MV-4-11 (cell line): ENCODE results near the gene ST8SIA1.
"Not testable (repeated sequence)": the region's sequence is repeated elsewhere in the genome, so short reads cannot be mapped to it uniquely, and the experiment has no call there.

ENCODE experiments used
- DNase-seq: peaks from one replicate; lab custom pipeline; 2025; lab: John Stamatoyannopoulos, UW

ST8SIA1 gene, protein sequence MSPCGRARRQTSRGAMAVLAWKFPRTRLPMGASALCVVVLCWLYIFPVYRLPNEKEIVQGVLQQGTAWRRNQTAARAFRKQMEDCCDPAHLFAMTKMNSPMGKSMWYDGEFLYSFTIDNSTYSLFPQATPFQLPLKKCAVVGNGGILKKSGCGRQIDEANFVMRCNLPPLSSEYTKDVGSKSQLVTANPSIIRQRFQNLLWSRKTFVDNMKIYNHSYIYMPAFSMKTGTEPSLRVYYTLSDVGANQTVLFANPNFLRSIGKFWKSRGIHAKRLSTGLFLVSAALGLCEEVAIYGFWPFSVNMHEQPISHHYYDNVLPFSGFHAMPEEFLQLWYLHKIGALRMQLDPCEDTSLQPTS

DNA sequence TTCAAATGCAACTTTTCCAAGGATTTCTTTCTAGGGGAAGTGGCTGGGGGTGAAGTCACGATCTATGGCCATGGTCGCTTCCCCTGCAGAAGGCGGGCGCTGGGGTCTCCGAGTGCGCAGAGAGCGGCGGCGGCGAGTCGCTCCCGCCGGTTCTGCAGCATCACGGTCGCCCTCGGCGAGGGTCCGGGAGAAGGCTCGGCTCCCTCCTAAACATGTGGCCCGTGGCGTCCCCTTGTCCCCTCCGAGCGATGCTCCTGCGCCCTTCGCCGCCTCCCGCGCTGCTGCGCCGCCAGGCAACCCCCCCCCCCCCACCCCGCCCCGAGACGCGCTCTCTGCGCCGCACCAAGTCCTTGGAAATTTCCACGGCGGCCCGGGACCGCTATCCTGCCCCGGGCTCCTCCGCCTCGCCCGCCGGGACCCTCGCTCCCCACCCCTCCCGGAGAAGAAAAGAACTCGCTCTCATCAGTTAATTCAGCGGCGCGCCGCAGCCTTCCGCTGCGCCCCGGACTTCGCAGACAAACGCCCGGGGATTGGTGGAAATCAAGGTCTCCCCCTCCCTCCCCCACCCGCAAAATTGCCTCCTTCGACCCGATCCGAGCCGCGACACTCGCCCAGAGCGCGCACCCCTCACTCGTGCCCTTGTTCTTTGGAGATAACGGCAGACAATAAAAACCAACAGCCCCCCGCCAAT lies at the start of gene ST8SIA1:
ST8SIA1 (minus strand) TSS at position 298 of the 691 bp plus-strand sequence. CDS start 475 bp downstream, outside the sequence.
- DNase-seq: no peak

DNA sequence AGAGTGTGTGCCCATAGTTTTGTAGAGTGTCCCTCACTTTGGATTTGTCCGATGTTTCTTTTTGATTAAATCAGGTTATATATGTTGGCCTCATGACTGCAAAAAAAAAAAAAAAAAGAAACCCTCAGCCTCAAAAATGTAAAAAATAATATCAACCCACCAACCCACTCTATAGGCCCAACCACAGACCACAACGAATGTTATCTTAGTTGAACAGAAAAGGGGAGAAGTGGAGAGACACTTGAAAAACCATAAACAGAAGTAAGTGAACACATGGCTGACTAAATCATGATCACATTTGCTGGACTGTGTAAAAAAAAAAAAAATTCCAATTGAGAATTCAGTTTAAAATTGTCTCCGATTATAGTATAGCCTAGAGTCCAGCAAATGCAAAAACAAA lies 45.5 kb upstream of the ST8SIA1 start:
- peak; percentile 28 for DNase-seq

DNA sequence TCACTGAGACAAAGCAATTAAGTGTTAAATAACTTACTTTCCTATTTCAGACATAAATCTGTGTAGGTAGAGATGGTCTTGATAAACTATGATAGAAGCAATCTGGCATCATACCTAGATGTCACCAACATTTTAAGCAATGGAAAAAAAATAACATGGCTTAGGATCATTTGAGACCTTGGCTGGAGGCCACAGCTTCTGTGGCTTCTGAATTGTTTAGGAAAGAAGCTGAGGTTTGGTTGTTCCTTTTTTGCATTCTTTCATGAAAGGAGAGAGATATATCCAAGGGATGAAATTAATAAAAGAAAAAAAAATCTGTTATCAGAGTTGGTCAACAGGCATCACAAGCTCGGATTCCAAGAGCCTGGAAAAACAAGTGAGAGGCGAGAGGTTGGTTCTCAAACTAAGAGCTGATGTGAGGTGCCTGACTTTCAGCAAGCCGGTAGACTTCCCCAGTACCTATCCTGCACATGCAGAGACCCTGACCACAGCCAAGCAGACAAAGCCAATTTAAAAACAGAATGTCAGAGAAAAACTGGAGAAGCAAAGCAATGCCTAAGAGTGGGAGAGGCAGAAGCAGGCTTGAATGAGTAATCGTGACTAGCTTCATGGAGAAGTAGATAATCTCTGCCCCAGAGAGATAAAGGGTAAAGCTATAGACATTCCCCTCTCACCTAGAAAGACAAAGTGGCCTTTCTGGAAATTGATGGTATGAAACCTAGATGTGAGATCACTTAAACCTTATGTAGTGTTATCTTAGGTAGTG lies 43.4 kb upstream of the ST8SIA1 start:
- peak; percentile 38 for DNase-seq

DNA sequence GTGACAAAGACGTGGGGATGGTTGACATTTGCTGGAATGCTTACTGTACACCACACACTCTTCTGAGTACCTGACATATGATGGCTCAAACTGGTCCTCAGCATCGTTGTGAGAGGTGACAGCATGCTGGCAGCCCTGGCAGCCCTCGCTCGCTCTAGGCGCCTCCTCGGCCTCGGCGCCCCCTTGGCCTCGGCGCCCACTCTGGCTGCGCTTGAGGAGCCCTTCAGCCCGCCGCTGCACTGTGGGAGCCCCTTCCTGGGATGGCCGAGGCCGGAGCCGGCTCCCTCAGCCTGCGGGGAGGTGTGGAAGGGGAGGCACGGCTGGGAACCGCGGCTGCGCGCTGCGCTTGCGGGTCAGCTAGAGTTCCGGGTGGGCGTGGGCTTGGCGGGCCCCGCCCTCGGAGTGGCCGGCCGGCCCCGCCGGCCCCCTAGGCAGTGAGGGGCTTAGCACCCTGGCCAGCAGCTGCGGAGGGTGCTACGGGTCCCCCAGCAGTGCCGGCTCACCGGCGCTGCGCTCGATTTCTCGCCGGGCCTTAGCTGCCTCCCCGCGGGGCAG lies 42.2 kb upstream of the ST8SIA1 start:
- DNase-seq: not testable (repeated sequence)

DNA sequence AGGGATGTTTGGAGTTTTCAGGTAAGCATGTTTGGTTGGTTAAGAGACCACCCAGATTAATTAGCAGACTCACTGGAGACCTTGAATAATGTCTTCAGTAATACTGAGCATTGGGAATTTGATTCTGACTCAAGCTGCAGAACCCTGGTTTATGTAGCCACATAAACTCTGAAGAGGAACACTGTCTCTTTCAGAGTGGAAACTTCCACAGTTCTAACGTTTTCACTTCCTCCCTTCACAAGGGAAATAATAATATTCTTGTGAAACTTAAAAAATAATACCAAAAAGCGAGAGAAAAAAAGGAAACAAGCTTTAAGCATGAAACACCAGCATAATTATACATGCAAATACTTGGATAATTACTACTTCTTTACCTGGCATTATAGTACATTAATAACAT lies 40.0 kb upstream of the ST8SIA1 start:
- peak; percentile 92 for DNase-seq

DNA sequence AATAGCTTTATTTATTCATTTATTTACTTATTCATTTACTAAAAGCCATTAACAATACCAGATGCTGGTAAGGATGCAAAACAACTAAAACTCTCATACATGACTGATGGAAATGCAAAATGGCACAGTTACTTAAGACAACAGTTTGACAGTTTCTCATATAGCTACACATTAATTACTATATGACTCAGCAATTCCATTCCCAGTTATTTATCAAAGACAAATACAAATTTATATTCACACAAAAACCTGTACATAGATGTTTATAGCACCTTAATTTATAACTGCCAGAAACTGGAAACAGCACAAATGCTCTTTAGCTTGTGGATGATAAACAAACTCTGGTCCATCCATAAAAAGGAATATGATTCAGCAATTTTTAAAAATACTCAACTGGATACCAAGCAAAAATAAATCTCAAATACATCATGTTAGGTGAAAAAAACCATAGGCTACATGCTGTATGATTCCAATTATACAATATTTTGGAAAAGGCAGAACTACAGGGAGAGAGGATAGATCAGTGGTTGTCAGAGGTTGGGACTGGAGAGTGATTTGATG lies 37.9 kb upstream of the ST8SIA1 start:
- DNase-seq: no peak

DNA sequence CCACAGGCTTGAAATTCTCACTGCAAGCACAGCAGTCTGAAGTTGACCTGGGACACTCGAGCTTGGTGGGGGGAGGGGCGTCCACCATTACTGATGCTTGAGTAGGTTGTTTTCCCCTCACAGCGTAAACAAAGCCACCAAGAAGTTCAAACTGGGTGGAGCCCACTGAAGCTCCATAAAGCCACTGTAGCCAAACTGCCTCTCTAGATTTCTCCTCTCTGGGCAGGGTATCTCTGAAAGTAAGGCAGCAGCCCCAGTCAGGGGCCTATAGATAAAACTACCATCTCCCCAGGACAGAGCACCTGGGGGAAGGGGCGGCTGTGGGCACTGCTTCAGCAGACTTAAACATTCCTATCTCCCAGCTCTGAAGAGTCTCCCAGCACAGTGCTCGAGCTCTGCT lies 31.7 kb upstream of the ST8SIA1 start:
- no peak for DNase-seq

DNA sequence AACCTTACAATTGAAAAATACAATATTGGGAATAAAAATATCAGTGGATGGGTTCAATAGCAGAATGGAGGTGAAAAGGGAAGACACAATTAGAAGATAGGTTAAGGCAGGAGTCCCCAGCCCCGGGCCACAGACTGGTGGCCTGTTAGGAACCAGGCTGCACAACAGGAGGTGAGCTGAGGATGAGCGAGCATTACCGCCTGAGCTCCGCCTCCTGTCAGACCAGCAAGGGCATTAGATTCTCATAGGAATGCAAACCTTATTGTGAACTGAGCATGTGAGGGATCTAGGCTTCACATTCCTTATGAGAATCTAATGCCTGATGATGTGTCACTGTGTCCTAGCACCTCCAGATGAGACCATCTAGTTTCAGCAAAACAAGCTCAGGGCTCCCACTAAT lies 27.3 kb upstream of the ST8SIA1 start:
- DNase-seq: no peak

DNA sequence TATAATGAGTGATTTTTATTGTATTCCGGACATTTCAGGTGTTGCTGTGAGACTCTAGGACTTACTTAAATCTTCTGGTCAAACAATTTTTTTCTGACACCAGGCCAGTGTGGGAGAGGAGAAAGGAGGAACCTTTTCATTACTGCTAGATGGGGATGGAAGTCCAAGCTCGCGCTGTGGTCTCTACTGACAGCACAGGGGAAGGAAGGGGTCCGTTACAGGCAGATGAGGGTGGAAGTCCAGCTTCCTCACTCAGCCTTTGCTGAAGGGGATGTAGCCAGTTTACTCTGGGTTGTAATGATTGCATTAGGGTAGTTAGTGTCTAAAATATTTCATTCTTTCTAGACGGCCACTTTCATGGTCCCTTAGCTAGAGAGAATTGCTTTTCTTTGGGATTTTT lies 26.3 kb upstream of the ST8SIA1 start:
- DNase-seq: peak; percentile 51

DNA sequence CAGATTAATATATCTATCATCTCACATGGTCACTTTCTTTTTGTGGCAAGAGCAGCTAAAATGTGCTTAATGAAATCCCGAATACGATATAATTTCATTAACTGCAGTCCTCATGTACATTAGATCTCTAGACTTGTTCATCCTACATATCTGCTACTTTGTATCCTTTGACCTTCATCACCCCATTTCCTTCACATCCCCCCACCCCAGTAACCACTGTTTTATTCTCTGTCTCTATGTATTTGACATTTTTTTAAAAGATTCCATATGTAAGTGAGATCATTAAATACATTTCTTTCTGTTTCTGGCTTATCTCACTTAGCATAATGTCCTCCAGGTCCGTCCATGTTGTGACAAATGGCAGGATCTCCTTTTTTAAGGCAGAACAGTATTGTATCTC lies 23.0 kb upstream of the ST8SIA1 start:
- no peak for DNase-seq

DNA sequence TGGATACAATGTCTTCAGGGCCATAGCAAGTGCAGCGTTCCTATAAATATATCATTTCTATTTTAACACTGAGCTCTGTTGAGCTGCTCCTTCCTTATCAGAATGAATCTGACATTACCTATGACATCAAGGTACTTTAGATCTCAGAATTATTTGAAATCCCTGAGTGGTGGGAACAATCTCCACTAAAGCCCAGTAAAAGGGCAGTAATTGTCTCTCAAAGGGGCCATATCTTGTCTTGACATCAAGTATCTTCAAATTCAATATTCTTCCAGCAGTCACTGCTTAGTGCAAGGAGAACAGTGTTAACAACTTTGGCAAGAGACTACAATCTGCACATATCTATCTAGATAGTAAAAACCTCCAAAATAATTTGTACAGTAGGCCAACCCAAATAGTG lies 21.7 kb upstream of the ST8SIA1 start:
- no peak for DNase-seq

DNA sequence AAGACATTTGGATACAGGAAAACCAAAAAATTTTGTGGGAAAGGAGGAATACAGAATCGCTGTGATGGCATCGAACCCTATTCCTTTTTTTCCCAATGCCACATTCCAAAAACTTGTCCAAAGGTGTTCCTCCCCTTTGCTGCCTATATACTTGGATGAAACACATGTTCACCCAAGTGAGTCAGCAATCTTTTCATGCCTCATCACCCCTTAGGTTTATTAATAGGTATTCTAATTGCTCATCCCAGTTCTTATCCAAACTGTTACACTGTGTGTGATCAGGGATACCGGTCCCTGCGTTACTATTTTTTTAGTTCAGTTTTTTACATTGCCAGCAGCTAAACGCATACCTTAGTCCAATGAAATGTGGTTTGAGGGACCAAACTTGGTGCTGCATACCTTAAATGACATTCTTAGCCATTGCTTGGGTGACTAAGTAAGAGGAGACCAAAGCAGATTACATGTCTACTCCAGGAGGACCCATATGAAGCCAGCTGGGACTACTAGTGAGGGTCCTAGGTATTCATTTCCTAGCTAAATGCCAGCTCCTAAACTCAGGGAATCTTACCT lies 20.6 kb upstream of the ST8SIA1 start:
- no peak for DNase-seq

DNA sequence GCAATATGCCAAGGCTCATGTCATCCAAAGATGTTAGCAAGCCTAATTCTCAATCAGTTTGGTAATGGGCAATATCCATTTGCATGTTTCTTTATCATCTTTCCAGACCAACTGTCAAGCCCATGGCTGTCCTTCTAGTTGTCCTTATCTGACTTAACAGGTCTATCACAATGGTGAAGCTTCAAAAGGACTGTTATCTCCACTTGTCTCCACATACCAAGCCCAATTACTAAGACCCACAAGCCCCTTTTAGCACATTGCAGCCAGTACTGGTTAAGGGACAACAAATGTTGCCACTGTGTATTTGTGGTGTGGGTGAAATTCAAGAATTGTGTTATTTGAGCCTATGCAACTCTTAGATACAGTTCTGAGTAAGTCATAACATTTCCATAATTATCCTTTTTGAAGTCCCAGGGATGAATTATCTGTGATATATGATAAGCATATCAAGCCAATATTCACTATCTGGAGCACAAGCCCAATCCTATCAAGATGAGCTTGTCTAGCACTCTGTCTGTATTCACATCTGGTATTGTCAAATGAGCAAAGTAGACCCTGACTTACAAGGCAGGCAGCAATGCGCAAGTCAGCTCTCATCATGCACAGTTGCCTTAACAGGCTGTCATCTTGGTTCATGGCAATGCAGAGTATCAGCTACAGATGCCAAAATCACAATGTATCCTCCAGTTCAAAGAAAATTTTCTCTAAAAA lies 19.3 kb upstream of the ST8SIA1 start:
- no peak for DNase-seq

DNA sequence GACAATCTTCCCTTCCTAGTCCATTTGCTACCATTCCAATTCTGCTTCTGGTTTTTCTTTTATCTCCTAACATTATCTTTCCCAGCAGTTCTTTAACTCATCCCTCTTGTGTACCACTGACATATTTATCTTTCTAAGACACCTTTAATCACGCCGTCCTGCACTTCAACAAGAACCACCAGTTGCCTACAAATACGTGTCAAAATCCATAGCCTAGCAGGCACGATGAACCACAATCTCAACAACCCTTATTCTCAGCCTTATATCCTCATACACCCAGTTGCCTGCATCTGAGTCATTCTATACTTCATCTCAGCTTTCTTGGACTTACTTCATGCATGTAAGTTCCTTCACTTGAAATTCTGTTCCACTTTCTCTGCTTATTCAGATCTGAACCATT lies 16.4 kb upstream of the ST8SIA1 start:
- DNase-seq: peak; percentile 46

DNA sequence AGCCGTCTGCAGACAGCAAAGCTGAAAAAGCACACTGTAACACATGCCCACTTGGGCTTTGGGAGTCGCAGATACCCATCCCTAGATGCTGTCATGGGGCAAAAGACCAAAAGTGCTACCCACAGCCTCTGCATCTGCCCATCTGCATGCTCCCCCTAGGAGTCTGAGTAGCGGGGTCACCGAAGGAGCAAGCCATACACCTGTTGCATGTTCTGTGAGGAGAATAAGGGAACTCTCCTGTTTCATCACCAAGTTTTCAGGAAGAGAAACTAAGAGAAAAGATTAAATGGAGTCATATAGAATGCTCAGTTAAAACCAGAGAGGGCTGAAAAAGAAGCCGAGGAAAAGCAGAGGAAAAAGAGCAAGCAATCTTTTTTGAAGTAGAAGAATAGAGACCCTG lies 13.7 kb upstream of the ST8SIA1 start:
- DNase-seq: peak; percentile 86

DNA sequence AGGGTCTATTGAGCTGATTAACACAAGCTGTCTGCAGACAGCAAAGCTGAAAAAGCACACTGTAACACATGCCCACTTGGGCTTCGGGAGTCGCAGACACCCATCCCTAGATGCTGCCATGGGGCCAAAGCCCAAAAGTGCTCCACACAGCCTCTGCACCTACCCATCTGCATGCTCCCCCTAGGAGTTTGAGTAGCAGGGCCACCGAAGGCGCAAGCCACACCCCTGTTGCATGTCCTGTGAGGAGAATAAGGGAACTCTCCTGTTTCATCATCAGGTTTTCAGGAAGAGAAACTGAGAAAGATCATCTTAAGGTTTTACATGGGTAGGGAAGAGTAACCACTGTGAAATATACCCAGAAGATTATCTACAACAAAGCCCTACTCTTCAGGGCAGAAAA lies 5.6 kb upstream of the ST8SIA1 start:
- peak; percentile 98 for DNase-seq

DNA sequence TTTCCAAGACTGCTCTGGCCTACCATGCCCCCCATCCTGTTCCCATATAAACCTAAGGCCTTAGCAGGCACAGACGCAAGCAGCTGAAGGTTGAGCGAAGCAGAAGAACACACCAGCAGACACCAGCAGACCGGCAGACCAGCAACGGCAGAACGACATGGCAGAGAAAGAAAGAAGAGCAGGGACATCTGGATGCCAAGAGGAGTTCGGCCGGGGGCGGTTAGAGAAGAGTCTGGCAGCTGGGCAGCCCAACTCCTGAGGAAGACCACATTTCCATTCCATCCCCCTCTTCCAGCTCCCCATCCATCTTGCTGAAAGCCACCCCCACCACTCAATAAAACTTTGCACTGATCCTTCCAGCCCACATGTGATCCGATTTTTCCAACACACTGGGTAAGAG lies 5.2 kb upstream of the ST8SIA1 start:
- no peak for DNase-seq

DNA sequence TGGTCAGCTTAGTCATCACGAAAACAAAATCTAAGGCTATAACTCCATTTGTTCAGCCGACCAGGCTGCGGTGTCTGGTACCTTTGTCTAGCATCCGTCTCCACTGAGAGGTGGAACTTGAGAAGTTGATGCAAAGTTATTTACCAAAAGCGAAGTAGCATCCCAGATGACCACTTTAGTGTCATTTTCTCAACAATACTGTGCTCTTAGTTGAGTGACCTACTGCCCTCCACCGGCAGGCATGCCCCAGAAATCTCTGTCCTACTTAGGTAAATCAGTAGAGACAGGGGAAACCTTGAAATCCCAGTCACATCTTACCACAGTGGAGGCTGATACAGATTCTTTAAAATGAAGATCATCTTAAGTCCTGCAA lies 1.3 kb upstream of the ST8SIA1 start:
- DNase-seq: no peak

DNA sequence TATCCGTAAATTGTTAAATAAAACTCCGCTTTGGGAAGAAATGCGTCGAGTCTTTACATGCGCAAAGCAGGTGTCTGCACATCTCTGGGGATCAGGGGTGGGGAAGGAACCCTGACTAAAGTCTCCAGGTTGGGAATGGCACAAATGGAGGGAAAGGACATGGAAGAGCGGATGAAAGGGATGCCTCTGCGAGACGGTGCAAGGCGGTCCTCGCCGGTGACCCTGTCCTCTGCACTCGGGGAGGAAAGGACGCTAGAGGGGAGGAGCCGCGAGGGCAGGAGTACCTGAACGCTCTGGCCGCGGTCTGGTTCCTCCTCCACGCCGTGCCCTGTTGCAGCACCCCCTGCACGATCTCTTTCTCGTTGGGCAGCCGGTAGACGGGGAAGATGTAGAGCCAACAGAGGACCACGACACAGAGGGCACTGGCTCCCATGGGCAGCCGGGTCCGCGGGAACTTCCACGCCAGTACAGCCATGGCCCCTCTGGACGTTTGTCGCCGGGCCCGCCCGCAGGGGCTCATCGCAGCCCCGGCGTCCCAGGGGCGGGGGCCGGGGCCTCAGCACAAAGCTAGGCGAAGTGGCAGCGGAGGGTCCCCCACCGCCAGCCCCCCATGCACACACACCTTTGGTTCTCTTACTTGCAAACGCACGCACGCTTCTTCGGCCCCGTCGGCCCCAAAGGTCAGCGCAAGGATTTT lies 646 bp downstream of the ST8SIA1 start:
- no peak for DNase-seq

DNA sequence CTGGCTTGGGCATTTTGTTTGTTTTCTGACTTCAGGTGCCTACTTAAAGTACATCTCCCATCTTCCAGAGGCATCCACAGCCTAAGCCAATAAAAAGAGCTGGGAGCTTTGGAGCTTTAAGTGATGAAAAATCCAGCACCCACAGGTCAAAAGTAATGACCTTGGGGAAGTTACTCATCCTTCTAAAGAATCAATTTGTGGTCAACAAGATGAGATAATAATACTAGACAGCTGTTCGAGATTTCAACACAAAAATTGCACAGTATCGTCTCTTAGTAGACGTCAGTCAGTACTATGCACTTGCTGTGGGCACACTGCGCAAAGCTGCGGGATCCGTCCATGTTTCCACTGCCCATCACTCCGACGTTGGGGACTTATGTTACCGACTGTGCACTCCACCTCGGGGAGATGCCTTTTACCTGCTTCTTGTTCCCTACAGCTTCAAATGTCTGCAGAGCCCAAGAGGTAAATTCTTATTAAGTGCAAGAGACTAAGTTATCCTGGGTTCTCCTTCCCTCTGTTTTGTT lies 1.3 kb downstream of the ST8SIA1 start:
- DNase-seq: no peak
